MV-4-11 (cell line): ENCODE data around the gene ANKRD33B.

Experiments
- DNase-seq: peaks from one replicate; lab custom pipeline; 2025; lab: John Stamatoyannopoulos, UW

ANKRD33B gene

GRCh38 chr5:10699987-10700386, 136.1 kb downstream of the ANKRD33B start:
- DNase-seq: no peak

- no peak for DNase-seq
These were observed 136.6 kb downstream of the ANKRD33B start for GRCh38 chr5:10700516-10700915.

- no peak for DNase-seq
These were observed 137.7 kb downstream of the ANKRD33B start for GRCh38 chr5:10701567-10702039.

GRCh38 chr5:10702040-10702629, 138.3 kb downstream of the ANKRD33B start:
- DNase-seq: peak; percentile 61

GRCh38 chr5:10702911-10703491, 139.1 kb downstream of the ANKRD33B start:
- DNase-seq: no peak

- no peak for DNase-seq
These were observed 139.8 kb downstream of the ANKRD33B start for GRCh38 chr5:10703676-10704075.

- DNase-seq: peak; percentile 91
These were observed 141.2 kb downstream of the ANKRD33B start for GRCh38 chr5:10704949-10705621.

- no peak for DNase-seq
These were observed 141.9 kb downstream of the ANKRD33B start for GRCh38 chr5:10705747-10706146.

- no peak for DNase-seq
These were observed 142.5 kb downstream of the ANKRD33B start for GRCh38 chr5:10706326-10706725.
